Parathyroid adenoma (tissue), 2 donors: ENCODE results near the gene RBM28.
A peak's percentile ranks its signal among the peaks of the same experiment; 100 is the strongest.

Experiments
- H2AFZ ChIP-seq: fragments of 300-600 bp; sonication (generic); one replicate; pipeline ENCODE4 v1.7.0; 2017; ENCODE audit warnings: antibody characterized with exemption, mild to moderate bottlenecking
- H3K27ac ChIP-seq: fragments of 300-600 bp; sonication (generic); one replicate; pipeline ENCODE4 v1.7.0; 2017
- H3K27me3 ChIP-seq: fragments of 300-600 bp; sonication (generic); one replicate; pipeline ENCODE4 v1.7.0; 2017; ENCODE audit warnings: low read length; ENCODE audit not compliant: control insufficient read depth, insufficient read depth
- H3K36me3 ChIP-seq: fragments of 300-600 bp; sonication (generic); one replicate; pipeline ENCODE4 v1.7.0; 2017; ENCODE audit warnings: low read length; ENCODE audit not compliant: control insufficient read depth, insufficient read depth
- H3K4me1 ChIP-seq: fragments of 300-600 bp; sonication (generic); one replicate; pipeline ENCODE4 v1.7.0; 2017; ENCODE audit warnings: control low read depth
- H3K4me2 ChIP-seq: fragments of 300-600 bp; sonication (generic); one replicate; pipeline ENCODE4 v1.7.0; 2017; ENCODE audit warnings: low read length
- H3K4me3 ChIP-seq: fragments of 300-600 bp; sonication (generic); one replicate; pipeline ENCODE4 v1.7.0; 2017; ENCODE audit warnings: low read depth, low read length
- H3K79me2 ChIP-seq: fragments of 300-600 bp; sonication (generic); one replicate; pipeline ENCODE4 v1.7.0; 2017; ENCODE audit warnings: control low read depth
- H3K9ac ChIP-seq: fragments of 300-600 bp; sonication (generic); one replicate; pipeline ENCODE4 v1.7.0; 2017; ENCODE audit warnings: mild to moderate bottlenecking
- H3K9me3 ChIP-seq: fragments of 300-600 bp; sonication (generic); one replicate; pipeline ENCODE4 v1.7.0; 2017; ENCODE audit warnings: low read length; ENCODE audit not compliant: control insufficient read depth
- CTCF ChIP-seq: fragments of 300-600 bp; sonication (generic); IDR thresholded peaks from one replicate; pipeline ENCODE4 v1.7.0; 2017; ENCODE audit warnings: antibody characterized with exemption, mild to moderate bottlenecking
- donor health status: primary hyperparathyroidism.

The RBM28 gene

DNA sequence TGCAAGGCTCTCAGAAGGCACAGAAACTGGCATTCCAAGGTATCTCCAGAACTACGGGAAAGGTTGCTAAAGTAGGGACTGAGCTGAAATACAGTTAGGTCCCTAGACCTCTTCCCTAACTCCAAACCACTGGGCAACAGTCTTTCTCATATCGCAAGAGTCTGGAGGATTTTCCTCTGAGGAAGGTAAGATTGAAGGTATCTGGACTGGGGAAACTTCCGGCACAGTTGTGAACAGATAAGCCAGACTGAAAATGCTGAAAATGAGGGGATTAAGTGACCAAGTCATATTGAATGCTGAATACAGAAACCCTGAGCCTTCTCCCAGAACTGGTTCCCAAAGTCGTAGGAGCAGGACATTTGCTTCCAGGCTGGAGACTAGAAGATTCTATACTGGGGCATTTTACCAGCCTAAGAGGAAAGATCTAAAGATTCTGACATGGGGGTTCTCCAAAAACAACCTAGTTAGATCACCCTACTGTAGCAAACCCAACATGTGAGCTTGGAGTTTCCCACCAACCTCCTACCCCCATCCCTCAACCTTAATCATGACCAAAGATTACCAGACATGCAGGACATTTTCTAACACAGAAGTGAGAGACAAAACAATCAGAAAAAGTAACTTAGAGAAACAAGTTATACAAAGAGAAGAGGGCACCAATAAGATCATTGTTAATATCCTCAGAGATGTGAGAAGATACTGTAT is 20.6 kb upstream of the RBM28 start:
- H3K9ac ChIP-seq: no peak overlapping the region
- no peaks in the 10 kb centered on the region for H3K79me2 ChIP-seq
- H3K9me3 ChIP-seq: no peaks in the 10 kb centered on the region
- H3K27ac ChIP-seq: no peak overlapping the region
- H3K27me3 ChIP-seq: no peaks in the 10 kb centered on the region
- TF ChIP-seq CTCF: no peak
- H3K4me3 ChIP-seq: no peak overlapping the region
- no peak overlapping the region for H3K4me2 ChIP-seq
- H2AFZ ChIP-seq: no peak overlapping the region
- peaks cover 4% of the 10 kb centered on the region for H3K4me1 ChIP-seq
- no peaks in the 10 kb centered on the region for H3K36me3 ChIP-seq

DNA sequence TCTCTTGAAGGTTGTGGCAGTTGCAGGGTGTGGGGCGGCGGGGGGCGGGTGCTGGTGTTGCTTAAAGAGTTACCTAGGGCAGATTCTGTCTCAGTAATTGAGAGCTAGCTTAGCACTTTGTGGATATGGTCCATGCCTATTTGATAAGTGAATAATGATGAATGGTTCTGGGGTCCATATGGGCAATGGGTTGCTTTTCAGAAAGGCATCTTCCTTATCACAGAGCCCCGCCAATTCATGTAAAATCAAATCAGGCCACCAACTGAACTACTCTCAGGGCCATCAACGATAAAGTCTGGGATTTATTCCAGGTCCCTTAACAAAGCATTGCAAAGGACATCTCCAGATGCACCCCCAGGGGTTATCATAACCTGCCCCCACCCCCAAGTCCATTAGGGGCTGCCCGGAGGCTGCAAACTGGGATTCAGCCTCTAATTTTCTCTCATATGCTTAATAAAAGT is 19.6 kb upstream of the RBM28 start:
- no peak overlapping the region for H2AFZ ChIP-seq
- no peaks in the 10 kb centered on the region for H3K27me3 ChIP-seq
- H3K79me2 ChIP-seq: no peaks in the 10 kb centered on the region
- no peaks in the 10 kb centered on the region for H3K9me3 ChIP-seq
- H3K4me2 ChIP-seq: no peak overlapping the region
- no peaks in the 10 kb centered on the region for H3K36me3 ChIP-seq
- H3K9ac ChIP-seq: no peak overlapping the region
- peaks cover 4% of the 10 kb centered on the region for H3K4me1 ChIP-seq
- H3K27ac ChIP-seq: no peak overlapping the region
- no peak for TF ChIP-seq CTCF
- no peak overlapping the region for H3K4me3 ChIP-seq

DNA sequence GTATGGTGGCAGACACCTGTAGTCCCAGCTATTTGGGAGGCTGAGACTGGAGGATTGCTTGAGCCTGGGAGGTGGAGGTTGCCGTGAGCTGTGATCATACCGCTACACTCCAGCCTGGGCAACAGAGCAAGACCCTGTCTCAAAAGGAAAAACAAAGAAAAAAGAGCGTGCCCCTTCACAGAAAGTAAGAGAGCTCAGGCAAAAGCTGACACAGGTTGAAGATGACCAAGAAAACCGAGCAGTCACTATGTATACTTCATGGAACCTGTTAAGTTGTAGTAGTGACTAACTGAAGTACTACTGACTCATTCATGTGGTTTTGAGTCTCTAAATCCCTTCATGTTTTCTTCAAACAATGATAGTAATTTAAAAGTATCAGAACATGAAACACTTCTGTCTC is 19.0 kb upstream of the RBM28 start:
- H3K4me2 ChIP-seq: no peak overlapping the region
- H3K79me2 ChIP-seq: no peaks in the 10 kb centered on the region
- H3K4me1 ChIP-seq: peaks cover 4% of the 10 kb centered on the region
- no peaks in the 10 kb centered on the region for H3K27me3 ChIP-seq
- H2AFZ ChIP-seq: no peak overlapping the region
- H3K9ac ChIP-seq: no peak overlapping the region
- H3K27ac ChIP-seq: no peak overlapping the region
- no peaks in the 10 kb centered on the region for H3K9me3 ChIP-seq
- no peaks in the 10 kb centered on the region for H3K36me3 ChIP-seq
- no peak for TF ChIP-seq CTCF
- no peak overlapping the region for H3K4me3 ChIP-seq

GRCh38 chr7:128361411-128362379 is 18.0 kb upstream of the RBM28 start, which contains the start of gene PRRT4:
TSS of gene PRRT4 (minus strand) at chr7:128361690.
- H3K79me2 ChIP-seq: no peaks in the 10 kb centered on the region
- H3K4me2 ChIP-seq: peak within 1 kb of the TSS; percentile 73
- H3K9ac ChIP-seq: no peak within 1 kb of the TSS
- H3K36me3 ChIP-seq: no peaks in the 10 kb centered on the region
- peak within 1 kb of the TSS; percentile 45 for H3K4me3 ChIP-seq
- TF ChIP-seq CTCF: no peak
- H3K4me1 ChIP-seq: peaks cover 4% of the 10 kb centered on the region
- H3K9me3 ChIP-seq: no peaks in the 10 kb centered on the region
- no peaks in the 10 kb centered on the region for H3K27me3 ChIP-seq
- H3K27ac ChIP-seq: no peak within 1 kb of the TSS
- peak within 1 kb of the TSS; percentile 88 for H2AFZ ChIP-seq
